Esophagus squamous epithelium (tissue), 5 donors: ENCODE results near the gene ELMO1. TPM values are rescaled to one million over a fixed set of nuclear protein-coding genes. Genes with fewer than 3 reads are reported as not detected.

ENCODE experiments used
- DNase-seq: peaks from one replicate; lab custom pipeline; 2025; lab: John Stamatoyannopoulos, UW
- H3K27ac ChIP-seq, 4 donors: fragments of 200-600 bp; sonication (generic); one replicate each; pipeline ENCODE4 v1.5.1; 2016 to 2019; ENCODE audit warnings: mild to moderate bottlenecking in 1 of 4
- H3K27me3 ChIP-seq, 4 donors: fragments of 200-600 bp; sonication (generic); 1 replicate in 3 of 4; 2 replicates in 1 of 4; pipeline versions ENCODE4 v1.5.1 to v1.6.0; 2017 to 2021; ENCODE audit warnings: antibody characterized with exemption in 1 of 4
- H3K36me3 ChIP-seq, 3 donors: fragments of 200-600 bp; sonication (generic); one replicate each; pipeline ENCODE4 v1.5.1; 2016 to 2019
- H3K4me1 ChIP-seq, 3 donors: fragments of 200-600 bp; sonication (generic); one replicate each; pipeline ENCODE4 v1.5.1; 2017 to 2019
- H3K4me3 ChIP-seq, 4 donors: fragments of 200-600 bp; sonication (generic); 1 replicate in 3 of 4; 2 replicates in 1 of 4; pipeline ENCODE4 v1.5.1; 2016 to 2019; ENCODE audit warnings: mild to moderate bottlenecking in 2 of 4, moderate library complexity in 1 of 4
- H3K9me3 ChIP-seq, 3 donors: fragments of 200-600 bp; sonication (generic); one replicate each; pipeline ENCODE4 v1.5.1; 2016 to 2019
- POLR2A ChIP-seq, 4 donors: fragments of 450-650 bp; IDR thresholded peaks; one replicate each; pipeline ENCODE4 v1.6.1; 2017; ENCODE audit warnings: antibody characterized with exemption in 4 of 4, mild to moderate bottlenecking in 4 of 4, moderate library complexity in 3 of 4
- WGBS, 2 donors: methylation state at CpG; one replicate each; pipeline ENCODE4 v1.1.5; 2018; 5-methylcytosine and 5-hydroxymethylcytosine counted together
- intact Hi-C: fragments of 100-400 bp; cut with DNase I; formaldehyde crosslinking; loops from one replicate; pipeline ENCODE4 v1.15.0; 2022
- total RNA-seq, 4 donors: library from RNA; depleted of rRNA; stranded (reverse); fragments of >200 nt; gene quantifications; one replicate each; pipeline ENCODE4 v1.1.0, GENCODE V29; 2016
- TF ChIP-seq, protein P1 (sequence below), 6 experiments: fragments of 450-650 bp in 4 of 6; fragments of 200-600 bp in 2 of 6; sonication (generic) in 2 of 6; IDR thresholded peaks; one replicate each; pipeline ENCODE4 v1.5.1; 2016 to 2019; ENCODE audit warnings: antibody characterized with exemption in 6 of 6, mild to moderate bottlenecking in 4 of 6, moderate library complexity in 4 of 6
- donor health status: DM: yes; HTN: yes; CAD: no.

The ELMO1 gene
- total RNA-seq, 4 donors from 2014 or later = 0.68 to 36.6 (median 11.8) TPM

DNA sequence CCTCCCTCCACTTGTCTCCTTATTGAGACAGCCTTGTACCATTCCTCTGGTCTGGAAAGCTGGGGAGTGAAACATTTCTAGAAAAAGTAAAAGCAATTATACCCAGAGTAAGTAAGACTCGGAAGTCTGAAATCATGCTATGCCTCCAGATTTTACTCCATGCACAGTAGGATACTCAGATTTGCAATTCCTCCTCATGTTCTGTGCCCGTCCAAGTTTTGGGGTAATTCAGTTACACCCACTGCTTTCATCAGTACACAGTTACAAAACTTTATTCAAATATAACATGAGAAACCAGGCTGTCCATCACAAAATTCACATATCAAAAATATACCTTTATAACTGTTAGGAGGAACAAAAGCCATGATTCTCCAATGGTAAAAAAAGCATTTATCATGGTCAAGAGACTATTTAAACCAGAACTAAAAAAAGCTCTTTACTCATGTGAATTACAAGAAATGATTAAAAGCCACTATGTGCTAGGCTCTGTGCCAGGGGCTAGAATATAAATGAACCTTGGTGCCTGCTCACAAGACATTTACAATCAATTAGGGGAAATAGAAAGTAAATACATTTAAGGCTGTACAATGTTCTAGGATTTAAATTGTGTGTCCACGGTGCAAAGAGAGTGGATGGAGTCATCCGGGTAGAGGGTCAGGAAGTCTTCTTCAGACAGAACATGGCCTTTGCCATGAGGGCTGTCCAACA is 320.2 kb downstream of the ELMO1 start:
- 45 to 52% methylated on average over 4 of the region's 4 CpGs for WGBS, 2 donors
- Histone ChIP-seq H3K27me3 (no peaks in the 10 kb centered on the region), H3K36me3 (peaks cover 0 to 15% (median 0%) of the 10 kb centered on the region in 3 donors), H3K9me3 (no peaks in the 10 kb centered on the region), H3K27ac (peak overlapping the region in 2 of 4 donors; percentile 7 to 30), H3K4me3 (no peak overlapping the region), H3K4me1 (peaks cover 0 to 18% (median 0%) of the 10 kb centered on the region in 3 donors)
- no peak for TF ChIP-seq POLR2A (IDR thresholded peaks at IDR 0.05)
- TF ChIP-seq, protein P1, sequence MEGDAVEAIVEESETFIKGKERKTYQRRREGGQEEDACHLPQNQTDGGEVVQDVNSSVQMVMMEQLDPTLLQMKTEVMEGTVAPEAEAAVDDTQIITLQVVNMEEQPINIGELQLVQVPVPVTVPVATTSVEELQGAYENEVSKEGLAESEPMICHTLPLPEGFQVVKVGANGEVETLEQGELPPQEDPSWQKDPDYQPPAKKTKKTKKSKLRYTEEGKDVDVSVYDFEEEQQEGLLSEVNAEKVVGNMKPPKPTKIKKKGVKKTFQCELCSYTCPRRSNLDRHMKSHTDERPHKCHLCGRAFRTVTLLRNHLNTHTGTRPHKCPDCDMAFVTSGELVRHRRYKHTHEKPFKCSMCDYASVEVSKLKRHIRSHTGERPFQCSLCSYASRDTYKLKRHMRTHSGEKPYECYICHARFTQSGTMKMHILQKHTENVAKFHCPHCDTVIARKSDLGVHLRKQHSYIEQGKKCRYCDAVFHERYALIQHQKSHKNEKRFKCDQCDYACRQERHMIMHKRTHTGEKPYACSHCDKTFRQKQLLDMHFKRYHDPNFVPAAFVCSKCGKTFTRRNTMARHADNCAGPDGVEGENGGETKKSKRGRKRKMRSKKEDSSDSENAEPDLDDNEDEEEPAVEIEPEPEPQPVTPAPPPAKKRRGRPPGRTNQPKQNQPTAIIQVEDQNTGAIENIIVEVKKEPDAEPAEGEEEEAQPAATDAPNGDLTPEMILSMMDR (IDR thresholded peaks at IDR 0.05) = no peak
- DNase-seq = no peak
- intact Hi-C loops = no loop called here

DNA sequence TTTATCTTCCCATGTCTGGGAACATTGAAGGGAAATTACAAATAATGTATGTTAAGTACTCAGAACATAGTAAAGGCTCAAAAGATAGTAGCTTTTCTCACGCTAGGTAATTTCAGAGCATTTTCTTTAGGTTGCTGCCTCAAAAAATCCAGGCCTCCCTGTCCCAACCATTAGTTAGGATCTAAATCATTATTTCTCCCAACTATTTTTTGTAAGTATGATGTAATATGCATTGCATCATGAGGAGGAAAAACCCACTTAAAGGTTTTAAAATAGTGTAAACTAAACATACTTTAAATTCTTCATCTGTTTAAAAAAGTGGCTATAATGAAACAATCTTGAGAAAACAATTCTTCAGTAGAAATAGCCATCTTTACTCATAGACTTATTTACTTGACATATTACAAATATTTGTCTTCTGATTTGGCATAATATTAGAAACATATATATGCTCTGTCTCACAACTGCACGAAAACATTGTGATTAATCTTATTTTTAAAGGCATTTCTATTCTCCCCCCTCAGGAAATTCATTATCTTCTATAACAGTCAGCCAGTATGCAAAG is 329.3 kb downstream of the ELMO1 start:
- Histone ChIP-seq H3K9me3 (no peaks in the 10 kb centered on the region), H3K27me3 (no peaks in the 10 kb centered on the region), H3K27ac (no peak overlapping the region), H3K36me3 (no peaks in the 10 kb centered on the region), H3K4me1 (peaks cover 0 to 4% (median 0%) of the 10 kb centered on the region in 3 donors), H3K4me3 (no peak overlapping the region)
- intact Hi-C loops = no loop called here
- 71 to 82% methylated on average over 2 of the region's 2 CpGs for WGBS, 2 donors
- no peak for TF ChIP-seq POLR2A (IDR thresholded peaks at IDR 0.05)
- no peak for DNase-seq

DNA sequence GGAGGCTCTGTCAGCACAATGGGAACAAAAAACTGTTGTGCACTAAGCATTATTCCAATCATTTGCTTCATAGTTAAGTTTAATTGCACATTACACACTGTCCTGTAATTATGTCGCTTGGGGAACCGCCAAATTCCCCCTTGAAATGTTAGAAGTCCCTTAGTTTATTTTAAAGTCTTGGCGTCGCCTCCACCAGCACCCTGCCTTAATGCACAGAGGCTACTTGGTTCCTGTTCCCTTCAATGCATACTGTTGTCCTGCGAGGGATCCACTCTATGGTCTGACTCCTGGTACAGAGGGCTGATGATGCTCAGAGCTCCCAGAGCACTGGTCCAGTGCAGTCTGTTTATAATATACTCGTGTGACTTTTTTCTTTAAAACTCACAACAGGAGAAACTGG is 330.7 kb downstream of the ELMO1 start:
- no peak for DNase-seq
- TF ChIP-seq, protein P1 (IDR thresholded peaks at IDR 0.05) = no peak
- TF ChIP-seq POLR2A (IDR thresholded peaks at IDR 0.05) = no peak
- H3K36me3 ChIP-seq = no peaks in the 10 kb centered on the region
- WGBS, 2 donors = 66 to 70% methylated on average over 5 to 6 of the region's 6 CpGs
- H3K9me3 ChIP-seq = no peaks in the 10 kb centered on the region
- no peak overlapping the region for H3K4me3 ChIP-seq
- H3K27ac ChIP-seq = no peak overlapping the region
- no peaks in the 10 kb centered on the region for H3K27me3 ChIP-seq
- intact Hi-C loops = no loop called here
- H3K4me1 ChIP-seq = peaks cover 0 to 4% (median 0%) of the 10 kb centered on the region in 3 donors

DNA sequence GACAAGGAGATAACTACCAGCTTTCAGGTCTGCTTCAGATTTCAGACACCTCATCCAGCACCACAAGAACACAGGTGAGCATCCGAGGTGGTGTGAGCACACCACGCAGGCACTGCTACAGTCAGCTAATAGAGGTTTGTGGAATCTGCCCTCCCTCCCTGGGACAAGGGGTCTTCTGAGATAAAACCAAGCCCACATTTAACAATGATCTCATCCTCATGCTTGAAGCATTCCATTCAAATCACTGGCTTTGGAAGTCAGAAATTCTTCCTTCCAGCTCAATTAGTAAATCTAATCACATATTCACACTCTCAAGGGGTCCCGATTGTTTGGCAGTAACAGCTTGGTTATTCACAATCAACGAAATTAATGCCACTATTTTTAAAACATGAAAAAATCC is 331.4 kb downstream of the ELMO1 start:
- no peak for TF ChIP-seq POLR2A (IDR thresholded peaks at IDR 0.05)
- Histone ChIP-seq H3K4me1 (peaks cover 0 to 4% (median 0%) of the 10 kb centered on the region in 3 donors), H3K4me3 (no peak overlapping the region), H3K27ac (no peak overlapping the region), H3K9me3 (no peaks in the 10 kb centered on the region), H3K27me3 (no peaks in the 10 kb centered on the region), H3K36me3 (no peaks in the 10 kb centered on the region)
- DNase-seq = no peak
- intact Hi-C loops = no loop called here
- WGBS, 2 donors = 55 to 59% methylated on average over 2 to 4 of the region's 4 CpGs

DNA sequence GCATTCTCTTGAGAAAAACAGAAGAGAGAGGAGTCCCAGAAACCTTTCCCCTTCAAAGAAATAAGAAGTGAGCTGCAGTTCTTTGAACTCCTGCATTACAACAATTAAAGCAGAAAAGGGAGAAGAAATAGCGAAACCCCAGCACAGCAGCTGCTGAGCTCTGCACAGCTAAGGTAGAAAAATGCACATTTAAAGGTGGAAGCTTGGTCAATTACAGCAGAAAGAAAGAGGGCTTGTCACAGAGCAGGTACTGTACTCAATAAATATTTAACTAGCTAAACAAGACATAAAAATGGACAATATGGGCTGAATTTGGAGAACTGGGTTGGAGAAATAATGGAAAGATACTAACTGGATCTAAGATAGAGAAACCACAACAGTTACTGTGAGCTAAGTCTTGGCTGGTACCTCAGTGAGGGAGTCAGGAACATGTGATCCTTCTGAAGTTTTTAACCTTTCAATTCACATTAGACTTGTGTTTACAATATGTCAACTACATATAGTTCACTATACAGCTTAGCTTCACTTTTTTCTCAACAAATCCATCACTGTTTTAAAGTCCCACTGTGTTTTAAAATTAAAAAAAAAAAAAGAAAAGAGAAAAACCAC is 332.5 kb downstream of the ELMO1 start:
- Histone ChIP-seq H3K27me3 (no peaks in the 10 kb centered on the region), H3K36me3 (no peaks in the 10 kb centered on the region), H3K9me3 (no peaks in the 10 kb centered on the region), H3K27ac (no peak overlapping the region), H3K4me3 (no peak overlapping the region), H3K4me1 (peaks cover 0 to 4% (median 0%) of the 10 kb centered on the region in 3 donors)
- WGBS, 2 donors = 89 to 94% methylated on average over 1 of the region's 1 CpG
- no peak for DNase-seq
- no peak for TF ChIP-seq POLR2A (IDR thresholded peaks at IDR 0.05)
- TF ChIP-seq, protein P1 (IDR thresholded peaks at IDR 0.05) = no peak
- intact Hi-C loops = no loop called here
